ENCODE results near the gene CSHL1. TPM values are rescaled to one million over a fixed set of nuclear protein-coding genes. Genes with fewer than 3 reads are reported as not detected.
A peak's percentile ranks its signal among the peaks of the same experiment; 100 is the strongest.

Gene CSHL1
- total RNA-seq, 2 experiments from 2014 or later, result not detected

GRCh38 chr17:63947711-63948330 is 36.8 kb upstream of the CSHL1 start:
- Mint-ChIP-seq H3K4me1 (ENCODE audit: low read depth) (peaks cover 14% of the 10 kb centered on the region), H3K9me3 (no peaks in the 10 kb centered on the region), H3K27ac (no peak overlapping the region), H3K36me3 (no peaks in the 10 kb centered on the region), H3K27me3 (no peaks in the 10 kb centered on the region), H3K4me3 (no peak overlapping the region)
- ChIA-PET CTCF (interaction anchor here (0.7 to 2.9 kb wide), 10 partner anchors 17 to 186 kb away, joined by 3 to 92 read pairs (median 25); partner anchors contain the start of genes CSHL1 and GH1), POLR2A (interaction anchor here (2.1 kb wide), 1 partner anchor 16 kb away, joined by 11 read pairs; the partner anchor contains the start of gene CD79B)
- intact Hi-C loops (cut with micrococcal nuclease), result loop anchor here (2.0 kb wide), 2 partner anchors 19 to 29 kb away; partner anchors contain the start of gene GH1
- DNase-seq, result no peak

GRCh38 chr17:63946440-63947363 is 35.6 kb upstream of the CSHL1 start:
- H3K9me3 Mint-ChIP-seq, result no peaks in the 10 kb centered on the region
- H3K4me3 Mint-ChIP-seq, result peak overlapping the region; percentile 53
- no peaks in the 10 kb centered on the region for H3K36me3 Mint-ChIP-seq
- H3K27ac Mint-ChIP-seq, result peak overlapping the region; percentile 75
- peaks cover 14% of the 10 kb centered on the region for H3K4me1 Mint-ChIP-seq (ENCODE audit: low read depth)
- intact Hi-C loops (cut with micrococcal nuclease), result loop anchor here (1.0 to 2.0 kb wide), 3 partner anchors 14 to 28 kb away; partner anchors contain the start of genes CD79B and GH1
- peak; percentile 77 for DNase-seq
- POLR2A ChIA-PET, result interaction anchor here (0.9 to 2.1 kb wide), 5 partner anchors 15 to 199 kb away, joined by 4 to 11 read pairs (median 7); partner anchors contain the start of genes CD79B and ICAM2
- H3K27me3 Mint-ChIP-seq, result no peaks in the 10 kb centered on the region
- CTCF ChIA-PET, result interaction anchor here (0.6 to 2.9 kb wide), 57 partner anchors 8 to 543 kb away, joined by 3 to 92 read pairs (median 6); partner anchors contain the start of genes CD79B, CSHL1, ERN1 and GH1

- Mint-ChIP-seq H3K4me3 (no peak overlapping the region), H3K27me3 (no peaks in the 10 kb centered on the region), H3K9me3 (no peaks in the 10 kb centered on the region), H3K27ac (no peak overlapping the region), H3K36me3 (no peaks in the 10 kb centered on the region), H3K4me1 (ENCODE audit: low read depth) (peaks cover 14% of the 10 kb centered on the region)
- no peak for DNase-seq
- ChIA-PET CTCF (interaction anchor here (0.5 to 2.9 kb wide), 56 partner anchors 8 to 544 kb away, joined by 3 to 92 read pairs (median 6); partner anchors contain the start of genes CD79B, CSHL1, ERN1 and GH1), POLR2A (interaction anchor here (0.9 to 2.1 kb wide), 5 partner anchors 14 to 200 kb away, joined by 4 to 11 read pairs (median 7); partner anchors contain the start of genes CD79B and ICAM2)
- intact Hi-C loops (cut with micrococcal nuclease), result loop anchor here (1.0 to 2.0 kb wide), 3 partner anchors 14 to 27 kb away; partner anchors contain the start of genes CD79B and GH1
These were observed 34.9 kb upstream of the CSHL1 start for GRCh38 chr17:63945784-63946439.

- Mint-ChIP-seq H3K27me3 (no peaks in the 10 kb centered on the region), H3K9me3 (no peaks in the 10 kb centered on the region)
- CTCF ChIA-PET, result interaction anchor here (1.5 to 2.9 kb wide), 8 partner anchors 12 to 250 kb away, joined by 5 to 92 read pairs (median 24); partner anchors contain the start of genes CSHL1 and GH1
These were observed 33.9 kb upstream of the CSHL1 start for GRCh38 chr17:63944736-63945499.

GRCh38 chr17:63943745-63944144 is 32.7 kb upstream of the CSHL1 start:
- no peak overlapping the region for H3K4me3 Mint-ChIP-seq
- POLR2A ChIA-PET, result no interaction called here
- CTCF ChIA-PET, result no interaction called here
- H3K4me1 Mint-ChIP-seq (ENCODE audit: low read depth), result peaks cover 16% of the 10 kb centered on the region
- no peaks in the 10 kb centered on the region for H3K27me3 Mint-ChIP-seq
- intact Hi-C loops (cut with micrococcal nuclease), result no loop called here
- no peaks in the 10 kb centered on the region for H3K36me3 Mint-ChIP-seq
- no peaks in the 10 kb centered on the region for H3K9me3 Mint-ChIP-seq
- no peak for DNase-seq
- H3K27ac Mint-ChIP-seq, result peak overlapping the region; percentile 24

More at GRCh38 chr17:63944736-63945499, 33.9 kb upstream of the CSHL1 start:
- H3K27ac Mint-ChIP-seq, result no peak overlapping the region
- POLR2A ChIA-PET, result no interaction called here
- DNase-seq, result no peak
- H3K4me3 Mint-ChIP-seq, result no peak overlapping the region
- H3K4me1 Mint-ChIP-seq (ENCODE audit: low read depth), result peaks cover 14% of the 10 kb centered on the region
- H3K36me3 Mint-ChIP-seq, result no peaks in the 10 kb centered on the region
- intact Hi-C loops (cut with micrococcal nuclease), result no loop called here

- no peak overlapping the region for H3K4me3 Mint-ChIP-seq
- peaks cover 16% of the 10 kb centered on the region for H3K4me1 Mint-ChIP-seq (ENCODE audit: low read depth)
- no peaks in the 10 kb centered on the region for H3K9me3 Mint-ChIP-seq
- no peak overlapping the region for H3K27ac Mint-ChIP-seq
- CTCF ChIA-PET, result interaction anchor here (1.2 kb wide), 1 partner anchor 10 kb away, joined by 3 read pairs; the partner anchor contains the start of gene CD79B
- DNase-seq, result no peak
- H3K27me3 Mint-ChIP-seq, result no peaks in the 10 kb centered on the region
- no peaks in the 10 kb centered on the region for H3K36me3 Mint-ChIP-seq
- intact Hi-C loops (cut with micrococcal nuclease), result no loop called here
- POLR2A ChIA-PET, result no interaction called here
These were observed 31.4 kb upstream of the CSHL1 start for GRCh38 chr17:63942309-63942985.

GRCh38 chr17:63941751-63942150 is 30.7 kb upstream of the CSHL1 start:
- H3K9me3 Mint-ChIP-seq, result no peaks in the 10 kb centered on the region
- no peaks in the 10 kb centered on the region for H3K36me3 Mint-ChIP-seq
- POLR2A ChIA-PET, result no interaction called here
- H3K27ac Mint-ChIP-seq, result no peak overlapping the region
- intact Hi-C loops (cut with micrococcal nuclease), result no loop called here
- no peak overlapping the region for H3K4me3 Mint-ChIP-seq
- H3K4me1 Mint-ChIP-seq (ENCODE audit: low read depth), result peaks cover 15% of the 10 kb centered on the region
- DNase-seq, result no peak
- H3K27me3 Mint-ChIP-seq, result no peaks in the 10 kb centered on the region
- CTCF ChIA-PET, result interaction anchor here (1.2 kb wide), 1 partner anchor 10 kb away, joined by 3 read pairs; the partner anchor contains the start of gene CD79B

GRCh38 chr17:63941162-63941561 is 30.1 kb upstream of the CSHL1 start:
- ChIA-PET POLR2A (no interaction called here), CTCF (no interaction called here)
- intact Hi-C loops (cut with micrococcal nuclease), result no loop called here
- no peak for DNase-seq
- Mint-ChIP-seq H3K36me3 (no peaks in the 10 kb centered on the region), H3K4me1 (ENCODE audit: low read depth) (peaks cover 10% of the 10 kb centered on the region), H3K4me3 (no peak overlapping the region), H3K27me3 (no peaks in the 10 kb centered on the region), H3K9me3 (no peaks in the 10 kb centered on the region), H3K27ac (no peak overlapping the region)

- no peaks in the 10 kb centered on the region for H3K27me3 Mint-ChIP-seq
- H3K9me3 Mint-ChIP-seq, result no peaks in the 10 kb centered on the region
- ChIA-PET CTCF (interaction anchor here (0.5 to 1.2 kb wide), 3 partner anchors 10 to 70 kb away, joined by 3 to 5 read pairs (median 3); no protein-coding TSS in a partner anchor), POLR2A (no interaction called here)
- intact Hi-C loops (cut with micrococcal nuclease), result no loop called here
- H3K4me3 Mint-ChIP-seq, result no peak overlapping the region
- no peak for DNase-seq
- no peak overlapping the region for H3K27ac Mint-ChIP-seq
- H3K4me1 Mint-ChIP-seq (ENCODE audit: low read depth), result peaks cover 4% of the 10 kb centered on the region
- H3K36me3 Mint-ChIP-seq, result no peaks in the 10 kb centered on the region
These were observed 29.5 kb upstream of the CSHL1 start for GRCh38 chr17:63940584-63940983.

- no peak for DNase-seq
- H3K4me1 Mint-ChIP-seq (ENCODE audit: low read depth), result peaks cover 2% of the 10 kb centered on the region
- H3K36me3 Mint-ChIP-seq, result no peaks in the 10 kb centered on the region
- intact Hi-C loops (cut with micrococcal nuclease), result no loop called here
- CTCF ChIA-PET, result interaction anchor here (1.0 to 1.3 kb wide), 3 partner anchors 9 to 193 kb away, joined by 3 to 6 read pairs (median 5); no protein-coding TSS in a partner anchor
- POLR2A ChIA-PET, result no interaction called here
- no peaks in the 10 kb centered on the region for H3K9me3 Mint-ChIP-seq
- no peak overlapping the region for H3K4me3 Mint-ChIP-seq
- H3K27ac Mint-ChIP-seq, result no peak overlapping the region
- no peaks in the 10 kb centered on the region for H3K27me3 Mint-ChIP-seq
These were observed 28.8 kb upstream of the CSHL1 start for GRCh38 chr17:63939884-63940283.

Data from activated CD4-positive, alpha-beta memory T cell treated with anti-CD3 and anti-CD28 coated beads for 36 hours (primary cell).